Adrenal gland (tissue), 12 donors: Measurements from ENCODE around the gene KCNA10. TPM values are rescaled to one million over a fixed set of nuclear protein-coding genes. Genes with fewer than 3 reads are reported as not detected.

Source experiments
- DNase-seq, 7 donors: peaks; one replicate each; pipeline ENCODE4 v3.0.0-alpha.2; 2019 to 2020
- H3K27ac ChIP-seq, 5 donors: fragments of 200-600 bp; sonication (generic) in 4 of 5; 1 replicate in 3 of 5; 2 replicates in 2 of 5; pipeline versions ENCODE4 v1.5.1 to v1.8.0; 2016 to 2020; ENCODE audit warnings: mild to moderate bottlenecking in 1 of 5
- H3K27me3 ChIP-seq: fragments of 200-600 bp; 2 replicates; pipeline ENCODE4 v1.8.0; 2021
- H3K36me3 ChIP-seq, 2 donors: fragments of 200-600 bp; replicated peaks in 1 of 2; 1 replicate in 1 of 2; 2 replicates in 1 of 2; pipeline versions ENCODE4 v1.5.1 to v1.8.0; 2018 to 2022
- H3K4me1 ChIP-seq, 2 donors: fragments of 200-600 bp; replicated peaks in 1 of 2; 1 replicate in 1 of 2; 2 replicates in 1 of 2; pipeline versions ENCODE4 v1.5.1 to v1.8.0; 2018 to 2021
- H3K4me3 ChIP-seq, 4 donors: fragments of 200-600 bp; sonication (generic) in 3 of 4; one replicate each; pipeline ENCODE4 v1.5.1; 2016 to 2018
- H3K9me3 ChIP-seq, 3 donors: fragments of 200-600 bp; sonication (generic) in 1 of 3; replicated peaks in 1 of 3; 1 replicate in 2 of 3; 2 replicates in 1 of 3; pipeline versions ENCODE4 v1.5.1 to v1.8.0; 2016 to 2021
- POLR2A ChIP-seq, 2 donors: fragments of 450-650 bp; IDR thresholded peaks; one replicate each; pipeline ENCODE4 v1.6.1; 2017; ENCODE audit warnings: antibody characterized with exemption in 2 of 2, mild to moderate bottlenecking in 2 of 2, moderate library complexity in 1 of 2
- WGBS, 4 donors: extraction: QIAGEN DNeasy Blood & Tissue Kit in 2 of 4; methylation state at CpG; one replicate each; pipeline versions ENCODE4 v1.1.5 to v1.1.7; 2013 to 2017; 5-methylcytosine and 5-hydroxymethylcytosine counted together
- intact Hi-C, 2 donors: fragments of 100-400 bp; cut with DNase I; formaldehyde crosslinking; loops; one replicate each; pipeline versions ENCODE4 v1.14.1 to v1.15.0; 2022 to 2023
- polyA plus RNA-seq, 3 donors: library from polyadenylated mRNA; stranded (reverse); fragments of 200-250 nt in 2 of 3; fragments of 350-450 nt in 1 of 3; fragmentation: Illumina TruSeq in 1 of 3; extraction: RNeasy Lipid Tissue Mini Kit (QIAGEN cat#74804) in 1 of 3; gene quantifications; one replicate each; pipeline ENCODE4 v1.2.3, GENCODE V29; 2013 to 2014
- total RNA-seq, 9 donors: library from RNA; depleted of rRNA in 4 of 9; stranded (reverse); fragments of >200 nt in 4 of 9; fragments of 120-200 nt in 1 of 9; fragmentation: NEBNext Ultra II Directional in 1 of 9; extraction: Animal tissue kit (Norgen Biotek cat#: 25700) in 1 of 9; gene quantifications; one replicate each; pipeline versions ENCODE4 v1.1.0 to v1.2.4, GENCODE V29; 2013 to 2023
- TF ChIP-seq, protein P1 (sequence below), 6 experiments: fragments of 450-650 bp in 4 of 6; fragments of 200-600 bp in 2 of 6; sonication (generic) in 1 of 6; IDR thresholded peaks; 1 replicate in 5 of 6; 2 replicates in 1 of 6; pipeline versions ENCODE4 v1.5.1 to v1.8.0; 2016 to 2021; ENCODE audit warnings: antibody characterized with exemption in 6 of 6, mild to moderate bottlenecking in 2 of 6, moderate library complexity in 1 of 6
- donor health status: healthy with polysubstance abuse.
- donor health status: Bipolar disorder and iron deficiency.
- donor health status: DM: yes; HTN: yes; CAD: no.
- donor health status: DM: no; HTN: no; CAD: no.
- donor health status: DM: no; HTN: no; CAD: no.
- donor health status: DM: yes; HTN: yes; CAD: no.

The KCNA10 gene
- total and polyA plus RNA-seq, 12 donors = not detected

DNA sequence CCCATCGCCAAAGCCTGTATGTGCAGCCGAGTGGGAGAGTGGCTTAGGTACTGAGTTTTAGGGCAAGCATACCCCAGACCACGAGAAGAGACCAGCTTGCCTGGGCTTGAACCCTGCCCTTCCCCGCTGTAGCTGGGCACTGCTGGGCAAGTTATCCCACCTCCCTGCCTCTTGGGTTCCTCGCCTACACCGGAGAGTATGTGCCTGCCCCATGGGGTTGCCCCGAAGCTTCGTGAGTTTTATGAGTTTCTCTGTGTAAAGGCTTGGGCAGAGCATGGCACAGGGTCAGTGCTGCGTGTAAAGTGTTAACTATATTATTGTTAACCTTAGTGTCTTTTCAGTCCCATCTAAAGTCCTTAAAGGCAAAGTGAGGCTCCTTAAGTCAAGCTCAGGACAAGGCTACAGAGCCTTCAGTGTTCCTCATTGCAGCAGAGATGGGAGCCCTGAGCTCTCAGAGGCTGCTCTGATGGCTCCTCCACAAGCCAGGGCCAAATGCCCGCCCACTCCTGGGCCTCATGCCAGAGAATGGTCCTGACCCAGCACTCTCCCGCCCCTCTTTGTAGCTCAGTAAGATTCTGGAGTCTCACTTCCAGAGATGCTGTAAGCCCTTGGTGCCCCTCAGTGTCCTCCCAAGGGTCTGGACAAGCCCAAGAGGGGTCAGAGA is 37.0 kb upstream of the KCNA10 start:
- WGBS, 4 donors = 28 to 62% (median 51%) methylated on average over 6 to 11 of the region's 11 CpGs
- peaks cover 20% of the 10 kb centered on the region for H3K27me3 ChIP-seq
- H3K4me1 ChIP-seq = peaks cover 0 to 9% of the 10 kb centered on the region in 2 donors
- peak overlapping the region in 1 of 4 donors; percentile 24 for H3K4me3 ChIP-seq
- TF ChIP-seq, protein P1, sequence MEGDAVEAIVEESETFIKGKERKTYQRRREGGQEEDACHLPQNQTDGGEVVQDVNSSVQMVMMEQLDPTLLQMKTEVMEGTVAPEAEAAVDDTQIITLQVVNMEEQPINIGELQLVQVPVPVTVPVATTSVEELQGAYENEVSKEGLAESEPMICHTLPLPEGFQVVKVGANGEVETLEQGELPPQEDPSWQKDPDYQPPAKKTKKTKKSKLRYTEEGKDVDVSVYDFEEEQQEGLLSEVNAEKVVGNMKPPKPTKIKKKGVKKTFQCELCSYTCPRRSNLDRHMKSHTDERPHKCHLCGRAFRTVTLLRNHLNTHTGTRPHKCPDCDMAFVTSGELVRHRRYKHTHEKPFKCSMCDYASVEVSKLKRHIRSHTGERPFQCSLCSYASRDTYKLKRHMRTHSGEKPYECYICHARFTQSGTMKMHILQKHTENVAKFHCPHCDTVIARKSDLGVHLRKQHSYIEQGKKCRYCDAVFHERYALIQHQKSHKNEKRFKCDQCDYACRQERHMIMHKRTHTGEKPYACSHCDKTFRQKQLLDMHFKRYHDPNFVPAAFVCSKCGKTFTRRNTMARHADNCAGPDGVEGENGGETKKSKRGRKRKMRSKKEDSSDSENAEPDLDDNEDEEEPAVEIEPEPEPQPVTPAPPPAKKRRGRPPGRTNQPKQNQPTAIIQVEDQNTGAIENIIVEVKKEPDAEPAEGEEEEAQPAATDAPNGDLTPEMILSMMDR (IDR thresholded peaks at IDR 0.05) = no peak
- TF ChIP-seq POLR2A (IDR thresholded peaks at IDR 0.05) = no peak
- no peaks in the 10 kb centered on the region for H3K9me3 ChIP-seq
- H3K27ac ChIP-seq = no peak overlapping the region
- no peaks in the 10 kb centered on the region for H3K36me3 ChIP-seq
- intact Hi-C loops = loop anchor here (2.0 to 10.0 kb wide), 2 partner anchors 59 to 61 kb away; no protein-coding TSS in a partner anchor
- DNase-seq = peak; percentile 27 to 67 (median 43)

DNA sequence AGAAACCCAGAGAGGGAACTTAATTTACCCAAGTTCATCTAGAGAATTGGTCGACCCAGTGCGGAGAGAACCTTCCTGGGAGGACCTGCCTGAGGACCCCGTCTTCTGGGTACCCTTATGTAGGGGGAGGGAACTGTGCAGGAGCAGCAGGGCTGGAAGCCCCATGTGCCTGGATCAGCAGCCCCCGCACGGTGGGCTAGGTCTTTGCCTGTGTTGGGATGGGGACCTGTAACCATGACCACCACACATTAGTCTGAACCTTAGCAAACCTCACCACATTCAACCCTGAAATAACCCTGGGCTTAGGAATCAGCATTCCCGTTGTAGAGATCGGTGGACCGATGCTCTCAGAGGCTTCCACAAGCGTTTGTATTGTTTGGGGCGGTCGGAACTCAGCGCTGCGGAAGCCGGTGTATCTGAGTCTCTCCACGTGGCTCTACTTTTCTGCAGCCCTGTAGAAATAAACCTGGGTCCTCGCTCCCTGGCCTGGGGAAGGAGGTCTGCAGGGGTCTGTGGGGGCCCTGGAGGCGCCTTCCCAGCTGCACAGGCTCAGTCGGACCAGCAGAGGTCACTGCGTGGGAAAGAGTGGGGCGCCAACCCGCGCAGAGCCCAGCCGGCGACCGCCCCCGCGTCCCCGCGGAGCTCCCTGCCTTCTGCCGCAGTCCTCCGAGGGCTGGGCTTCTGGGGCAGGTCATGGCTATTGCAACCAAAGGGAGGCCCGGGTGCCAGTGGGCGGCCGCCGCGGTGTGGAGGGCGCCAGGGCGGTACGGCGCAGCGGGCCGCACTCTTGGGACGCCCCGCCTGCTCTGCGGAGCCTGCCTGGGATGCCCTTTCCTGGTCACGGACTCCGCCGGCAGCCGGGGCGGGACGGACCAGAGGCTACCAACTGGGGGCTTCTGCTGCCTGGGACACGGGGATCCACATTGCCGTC is 36.2 kb upstream of the KCNA10 start:
- Histone ChIP-seq H3K4me3 (peak overlapping the region in 1 of 4 donors; percentile 24), H3K9me3 (no peaks in the 10 kb centered on the region), H3K4me1 (peaks cover 0 to 9% of the 10 kb centered on the region in 2 donors), H3K27ac (no peak overlapping the region), H3K27me3 (peaks cover 20% of the 10 kb centered on the region), H3K36me3 (no peaks in the 10 kb centered on the region)
- peak; percentile 47 to 66 (median 55) for DNase-seq
- intact Hi-C loops = loop anchor here (2.0 to 10.0 kb wide), 2 partner anchors 60 to 62 kb away; no protein-coding TSS in a partner anchor
- TF ChIP-seq POLR2A (IDR thresholded peaks at IDR 0.05) = no peak
- TF ChIP-seq, protein P1 (IDR thresholded peaks at IDR 0.05) = peak; percentile 52 to 75 (median 66)
- WGBS, 4 donors = 8 to 27% (median 12%) methylated on average over 11 to 53 of the region's 53 CpGs

DNA sequence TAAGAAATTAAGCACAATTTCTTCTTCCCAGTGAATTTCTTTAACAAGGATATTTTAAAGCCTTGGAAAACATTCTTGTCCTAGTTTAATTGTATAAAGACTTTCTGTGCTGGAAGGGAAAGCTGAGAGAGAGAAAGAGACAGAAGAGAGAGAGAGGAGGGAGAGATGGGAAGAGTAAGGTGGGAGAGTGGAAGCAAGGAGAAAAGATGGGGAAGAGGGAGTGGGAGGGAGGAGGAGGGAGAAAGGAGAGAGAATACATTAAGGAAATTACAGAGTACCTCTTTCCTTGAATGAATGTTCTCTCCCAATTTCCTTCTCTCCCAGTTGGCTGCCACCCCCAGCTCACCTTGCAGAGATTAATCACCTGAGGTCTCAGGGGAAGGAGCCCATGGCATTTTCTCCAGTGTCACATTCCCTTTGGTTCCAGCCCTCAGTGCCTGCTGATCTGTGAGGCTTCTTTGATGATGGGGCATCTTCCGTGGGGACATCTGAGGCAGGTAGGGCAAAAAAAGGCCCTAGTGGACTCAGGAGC is 32.4 kb upstream of the KCNA10 start:
- peaks cover 20% of the 10 kb centered on the region for H3K27me3 ChIP-seq

More for the DNA sequence above, 32.4 kb upstream of the KCNA10 start:
- H3K27ac ChIP-seq = no peak overlapping the region
- DNase-seq = no peak
- H3K4me1 ChIP-seq = peaks cover 0 to 9% of the 10 kb centered on the region in 2 donors
- no peak overlapping the region for H3K4me3 ChIP-seq
- intact Hi-C loops = loop anchor here in 1 of 2 donors (10.0 kb wide), 1 partner anchor 63 kb away; no protein-coding TSS in a partner anchor
- WGBS, 4 donors = 75 to 100% (median 83%) methylated on average over 1 of the region's 1 CpG; no CpG with 5 or more reads in 1 of the 4 donors
- H3K36me3 ChIP-seq = no peaks in the 10 kb centered on the region
- no peaks in the 10 kb centered on the region for H3K9me3 ChIP-seq
- TF ChIP-seq, protein P1 (IDR thresholded peaks at IDR 0.05) = no peak
- TF ChIP-seq POLR2A (IDR thresholded peaks at IDR 0.05) = no peak
